Lung (tissue), 12 donors: ENCODE data around the gene MYCN. TPM values are rescaled to one million over a fixed set of nuclear protein-coding genes. Genes with fewer than 3 reads are reported as not detected.
A peak's percentile ranks its signal among the peaks of the same experiment; 100 is the strongest.

ENCODE experiments used
- ATAC-seq: fragments of 200-7000 bp; cut with Tn5 transposase; one replicate; pipeline ENCODE4 v1.9.1; 2020; ENCODE audit warnings: moderate number of reproducible peaks; ENCODE audit not compliant: insufficient read depth, low FRiP score
- DNase-seq, 3 donors: peaks; one replicate each; pipeline ENCODE4 v3.0.0-alpha.2; 2013 to 2017
- H3K27ac ChIP-seq, 2 donors: one replicate each; pipeline ENCODE4 v1.5.1; 2013; ENCODE audit warnings: mild to moderate bottlenecking in 2 of 2, moderate library complexity in 2 of 2, control low read depth in 1 of 2, inconsistent platforms in 1 of 2, low read depth in 1 of 2, low read length in 1 of 2
- H3K27me3 ChIP-seq, 3 donors: one replicate each; pipeline ENCODE4 v1.5.1; 2013; ENCODE audit warnings: low read length in 2 of 3; ENCODE audit not compliant: control insufficient read depth in 3 of 3, insufficient read depth in 3 of 3
- H3K36me3 ChIP-seq, 4 donors: one replicate each; pipeline ENCODE4 v1.5.1; 2013; ENCODE audit warnings: low read length in 4 of 4, mild to moderate bottlenecking in 1 of 4, moderate library complexity in 1 of 4; ENCODE audit not compliant: control insufficient read depth in 4 of 4, insufficient read depth in 4 of 4
- H3K4me1 ChIP-seq, 5 donors: one replicate each; pipeline ENCODE4 v1.5.1; 2013; ENCODE audit warnings: low read length in 5 of 5, mild to moderate bottlenecking in 2 of 5, moderate library complexity in 1 of 5; ENCODE audit not compliant: control insufficient read depth in 5 of 5, insufficient read depth in 5 of 5
- H3K4me3 ChIP-seq: one replicate; pipeline ENCODE4 v1.5.1; 2013; ENCODE audit warnings: mild to moderate bottlenecking, control low read depth, moderate library complexity
- H3K9ac ChIP-seq, 2 donors: one replicate each; pipeline ENCODE4 v1.5.1; 2013; ENCODE audit warnings: low read length in 2 of 2, control low read depth in 1 of 2; ENCODE audit not compliant: insufficient read depth in 1 of 2
- H3K9me3 ChIP-seq, 4 donors: one replicate each; pipeline ENCODE4 v1.5.1; 2013; ENCODE audit warnings: low read length in 3 of 4, mild to moderate bottlenecking in 1 of 4, moderate library complexity in 1 of 4; ENCODE audit not compliant: control insufficient read depth in 4 of 4, insufficient read depth in 3 of 4
- CTCF ChIP-seq: IDR thresholded peaks from 2 replicates; pipeline ENCODE4 v1.5.1; 2012; ENCODE audit warnings: mild to moderate bottlenecking; ENCODE audit errors: control extremely low read depth, extremely low read depth
- WGBS, 2 donors: extraction: QIAGEN DNeasy Blood & Tissue Kit; methylation state at CpG; one replicate each; pipeline ENCODE4 v1.1.7; 2013; 5-methylcytosine and 5-hydroxymethylcytosine counted together
- polyA plus RNA-seq, 2 donors: library from polyadenylated mRNA; stranded (reverse); fragments of 200-250 nt; gene quantifications; one replicate each; pipeline ENCODE4 v1.2.1, GENCODE V29; 2013
- total RNA-seq, 2 donors: library from RNA; depleted of rRNA in 1 of 2; stranded (reverse); fragments of >200 nt in 1 of 2; gene quantifications; one replicate each; pipeline ENCODE4 v1.2.1, GENCODE V29; 2014 to 2021
- donor health status: control.
- donor health status: control.
- donor health status: Bipolar disorder and iron deficiency.
- donor health status: healthy.
- donor health status: DM: yes; HTN: yes; CAD: no.

MYCN gene
- total and polyA plus RNA-seq, 4 donors = 0.16 to 5.2 (median 0.36) TPM

DNA sequence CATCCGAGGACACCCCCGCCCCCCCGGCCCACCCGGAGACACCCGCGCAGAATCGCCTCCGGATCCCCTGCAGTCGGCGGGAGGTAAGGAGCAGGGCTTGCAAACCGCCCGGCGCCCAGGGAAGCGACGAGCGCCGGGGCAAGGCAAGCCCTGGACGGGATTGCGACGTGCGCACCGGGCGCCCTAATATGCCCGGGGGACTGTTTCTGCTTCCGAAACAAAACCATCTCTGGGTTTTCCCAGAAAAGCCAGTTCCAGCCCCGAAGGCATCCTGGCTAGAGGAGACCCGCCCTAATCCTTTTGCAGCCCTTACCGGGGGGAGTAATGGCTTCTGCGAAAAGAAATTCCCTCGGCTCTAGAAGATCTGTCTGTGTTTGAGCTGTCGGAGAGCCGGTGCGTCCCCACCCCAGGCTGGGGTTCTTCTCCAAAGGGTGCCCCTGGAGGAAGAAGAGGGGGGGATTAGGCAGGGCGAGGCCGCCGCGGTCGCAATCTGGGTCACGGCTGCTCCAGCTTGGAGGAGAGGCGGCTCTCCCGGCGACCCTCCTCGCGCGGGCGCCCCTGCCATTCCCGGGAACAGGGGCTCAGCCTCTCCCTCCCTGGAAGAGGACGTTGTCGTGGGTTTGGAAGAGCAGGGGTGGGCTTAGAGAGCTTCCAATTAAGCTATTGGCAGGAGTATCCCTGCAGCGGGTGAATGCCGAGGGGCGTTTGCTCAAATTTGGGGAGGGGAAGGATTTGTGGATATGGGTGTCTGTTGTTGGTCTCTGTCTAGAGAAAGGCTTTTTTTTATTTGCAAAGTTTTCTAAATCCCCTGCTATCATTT, 521 bp downstream of the MYCN start:
- 0 to 1% methylated on average over 51 to 52 of the region's 52 CpGs for WGBS, 2 donors
- no peak overlapping the region for H3K27ac ChIP-seq
- no peak overlapping the region for H3K9ac ChIP-seq
- peaks cover 7 to 32% (median 13%) of the 10 kb centered on the region in 5 donors for H3K4me1 ChIP-seq
- DNase-seq = peak in 2 of 3 donors; percentile 6 to 18
- peak overlapping the region; percentile 1 for H3K4me3 ChIP-seq
- H3K36me3 ChIP-seq = no peaks in the 10 kb centered on the region
- no peak for ATAC-seq
- no peaks in the 10 kb centered on the region for H3K9me3 ChIP-seq
- no peak for TF ChIP-seq CTCF
- peaks cover 0 to 11% (median 5%) of the 10 kb centered on the region in 3 donors for H3K27me3 ChIP-seq

- Histone ChIP-seq H3K9ac (no peak overlapping the region), H3K4me1 (peaks cover 7 to 32% (median 13%) of the 10 kb centered on the region in 5 donors), H3K4me3 (no peak overlapping the region), H3K9me3 (no peaks in the 10 kb centered on the region), H3K36me3 (no peaks in the 10 kb centered on the region), H3K27ac (no peak overlapping the region), H3K27me3 (peaks cover 0 to 11% (median 5%) of the 10 kb centered on the region in 3 donors)
- peak; percentile 41 to 67 (median 51) for DNase-seq
- TF ChIP-seq CTCF = no peak
- ATAC-seq = no peak
- WGBS, 2 donors = 0 to 1% methylated on average over 13 to 14 of the region's 14 CpGs
Measured at GRCh38 chr2:15941481-15941850, 1.1 kb downstream of the MYCN start.

- TF ChIP-seq CTCF = no peak
- no peak for ATAC-seq
- H3K9me3 ChIP-seq = no peaks in the 10 kb centered on the region
- H3K4me3 ChIP-seq = peak overlapping the region; percentile 55
- no peaks in the 10 kb centered on the region for H3K36me3 ChIP-seq
- H3K27ac ChIP-seq = no peak overlapping the region
- 0 to 1% methylated on average over 70 to 98 of the region's 98 CpGs for WGBS, 2 donors
- H3K27me3 ChIP-seq = peaks cover 0 to 11% (median 3%) of the 10 kb centered on the region in 3 donors
- no peak overlapping the region for H3K9ac ChIP-seq
- peaks cover 7 to 32% (median 13%) of the 10 kb centered on the region in 5 donors for H3K4me1 ChIP-seq
- DNase-seq = peak; percentile 27 to 37 (median 36)
Measured at GRCh38 chr2:15941871-15942710, 1.7 kb downstream of the MYCN start.
